ENCODE measurements around the gene EFCAB11.

EFCAB11 gene

GRCh38 chr14:89814126-89814525 is 140.4 kb downstream of the EFCAB11 start:
- FAIRE-seq: no peak
- no peak for TF ChIP-seq POLR2A (IDR thresholded peaks at IDR 0.05; ENCODE audit: low read depth, low read length)
- DNase-seq (ENCODE audit: insufficient read length, low spot score): no peak

- DNase-seq (ENCODE audit: insufficient read length, low spot score) (no peak), FAIRE-seq (no peak)
- TF ChIP-seq POLR2A (IDR thresholded peaks at IDR 0.05; ENCODE audit: low read depth, low read length): no peak
Observed at GRCh38 chr14:89813617-89814031, 140.9 kb downstream of the EFCAB11 start.

- DNase-seq (ENCODE audit: insufficient read length, low spot score): no peak
- no peak for FAIRE-seq
- TF ChIP-seq POLR2A (IDR thresholded peaks at IDR 0.05; ENCODE audit: low read depth, low read length): no peak
Observed at GRCh38 chr14:89811954-89812575, 142.5 kb downstream of the EFCAB11 start.

- FAIRE-seq (no peak), DNase-seq (ENCODE audit: insufficient read length, low spot score) (no peak)
- TF ChIP-seq POLR2A (IDR thresholded peaks at IDR 0.05; ENCODE audit: low read depth, low read length): no peak
Observed at GRCh38 chr14:89810101-89810500, 144.4 kb downstream of the EFCAB11 start.

- no peak for TF ChIP-seq POLR2A (IDR thresholded peaks at IDR 0.05; ENCODE audit: low read depth, low read length)
- FAIRE-seq: no peak
- no peak for DNase-seq (ENCODE audit: insufficient read length, low spot score)
Observed at GRCh38 chr14:89807892-89808291, 146.6 kb downstream of the EFCAB11 start.

- FAIRE-seq (no peak), DNase-seq (ENCODE audit: insufficient read length, low spot score) (no peak)
Observed at GRCh38 chr14:89807151-89807550, 147.4 kb downstream of the EFCAB11 start.

GRCh38 chr14:89806451-89806850 is 148.1 kb downstream of the EFCAB11 start:
- FAIRE-seq (no peak), DNase-seq (ENCODE audit: insufficient read length, low spot score) (no peak)
- no peak for TF ChIP-seq POLR2A (IDR thresholded peaks at IDR 0.05; ENCODE audit: low read depth, low read length)

More at GRCh38 chr14:89807151-89807550, 147.4 kb downstream of the EFCAB11 start:
- no peak for TF ChIP-seq POLR2A (IDR thresholded peaks at IDR 0.05; ENCODE audit: low read depth, low read length)

GRCh38 chr14:89805501-89805900 is 149.0 kb downstream of the EFCAB11 start:
- no peak for TF ChIP-seq POLR2A (IDR thresholded peaks at IDR 0.05; ENCODE audit: low read depth, low read length)
- no peak for FAIRE-seq
- no peak for DNase-seq (ENCODE audit: insufficient read length, low spot score)

- no peak for TF ChIP-seq POLR2A (IDR thresholded peaks at IDR 0.05; ENCODE audit: low read depth, low read length)
- DNase-seq (ENCODE audit: insufficient read length, low spot score) (no peak), FAIRE-seq (no peak)
Observed at GRCh38 chr14:89803542-89803941, 151.0 kb downstream of the EFCAB11 start.

- FAIRE-seq: no peak
- DNase-seq (ENCODE audit: insufficient read length, low spot score): no peak
- TF ChIP-seq POLR2A (IDR thresholded peaks at IDR 0.05; ENCODE audit: low read depth, low read length): no peak
Observed at GRCh38 chr14:89801136-89801535, 153.4 kb downstream of the EFCAB11 start.

- TF ChIP-seq POLR2A (IDR thresholded peaks at IDR 0.05; ENCODE audit: low read depth, low read length): no peak
- DNase-seq (ENCODE audit: insufficient read length, low spot score) (no peak), FAIRE-seq (no peak)
Observed at GRCh38 chr14:89798212-89798773, 156.2 kb downstream of the EFCAB11 start.

- FAIRE-seq (no peak), DNase-seq (ENCODE audit: insufficient read length, low spot score) (no peak)
- no peak for TF ChIP-seq POLR2A (IDR thresholded peaks at IDR 0.05; ENCODE audit: low read depth, low read length)
Observed at GRCh38 chr14:89797148-89797547, 157.4 kb downstream of the EFCAB11 start.

- FAIRE-seq (no peak), DNase-seq (ENCODE audit: insufficient read length, low spot score) (no peak)
- no peak for TF ChIP-seq POLR2A (IDR thresholded peaks at IDR 0.05; ENCODE audit: low read depth, low read length)
Observed at GRCh38 chr14:89794096-89794495, 160.4 kb downstream of the EFCAB11 start.

- FAIRE-seq: no peak
- no peak for TF ChIP-seq POLR2A (IDR thresholded peaks at IDR 0.05; ENCODE audit: low read depth, low read length)
- no peak for DNase-seq (ENCODE audit: insufficient read length, low spot score)
Observed at GRCh38 chr14:89793367-89793716, 161.2 kb downstream of the EFCAB11 start.
